NB4 (cell line): Measurements from ENCODE around the gene MAN1A2.

Experiments used
- CTCF ChIP-seq: IDR thresholded peaks from one replicate; pipeline ENCODE4 v1.5.1; 2012; ENCODE audit warnings: low read depth, low read length
- POLR2A ChIP-seq: IDR thresholded peaks from 2 replicates; pipeline ENCODE4 v1.6.1; 2011; ENCODE audit warnings: mild to moderate bottlenecking; ENCODE audit not compliant: insufficient read length; ENCODE audit errors: extremely low read depth

- TF ChIP-seq CTCF (no peak), POLR2A (no peak)
Measured at GRCh38 chr1:117372863-117373412, 5.7 kb downstream of the MAN1A2 start.
